Right atrium auricular region (tissue), 2 donors: ENCODE measurements around the gene CYB5D1. TPM values are rescaled to one million over a fixed set of nuclear protein-coding genes. Genes with fewer than 3 reads are reported as not detected.
A peak's percentile ranks its signal among the peaks of the same experiment; 100 is the strongest.

ENCODE experiments used
- DNase-seq: peaks from one replicate; pipeline ENCODE4 v3.0.0-alpha.2; 2019; ENCODE audit warnings: low spot score
- H3K27ac ChIP-seq, 2 donors: fragments of 200-600 bp; sonication (generic); 1 replicate in 1 of 2; 2 replicates in 1 of 2; pipeline ENCODE4 v1.5.1; 2016 to 2019
- H3K27me3 ChIP-seq, 2 donors: fragments of 200-600 bp; sonication (generic); one replicate each; pipeline versions ENCODE4 v1.5.1 to v1.6.0; 2017 to 2019
- H3K36me3 ChIP-seq: fragments of 200-600 bp; sonication (generic); one replicate; pipeline ENCODE4 v1.5.1; 2016
- H3K4me1 ChIP-seq, 2 donors: fragments of 200-600 bp; sonication (generic); one replicate each; pipeline versions ENCODE4 v1.5.1 to v1.6.0; 2017 to 2019
- H3K4me3 ChIP-seq, 2 donors: fragments of 200-600 bp; sonication (generic); 1 replicate in 1 of 2; 2 replicates in 1 of 2; pipeline ENCODE4 v1.5.1; 2017 to 2019; ENCODE audit warnings: mild to moderate bottlenecking in 1 of 2, moderate library complexity in 1 of 2
- H3K9me3 ChIP-seq, 2 donors: fragments of 200-600 bp; sonication (generic); one replicate each; pipeline ENCODE4 v1.5.1; 2019
- CTCF ChIP-seq, 2 donors: fragments of 200-600 bp; sonication (generic); IDR thresholded peaks; one replicate each; pipeline ENCODE4 v1.5.1; 2019; ENCODE audit warnings: antibody characterized with exemption in 2 of 2
- total RNA-seq, 2 donors: library from RNA; depleted of rRNA; stranded (reverse); fragments of >200 nt; gene quantifications; one replicate each; pipeline ENCODE4 v1.1.0, GENCODE V29; 2016

The CYB5D1 gene
- total RNA-seq, 2 donors from 2014 or later = 5.1 to 6.8 TPM

GRCh38 chr17:7878234-7878633 lies 20.4 kb downstream of the CYB5D1 start:
- no peak for TF ChIP-seq CTCF (IDR thresholded peaks at IDR 0.05)
- Histone ChIP-seq H3K27ac (no peak overlapping the region), H3K36me3 (no peaks in the 10 kb centered on the region), H3K4me3 (no peak overlapping the region), H3K27me3 (no peaks in the 10 kb centered on the region), H3K9me3 (no peaks in the 10 kb centered on the region), H3K4me1 (peaks cover 0 to 10% of the 10 kb centered on the region in 2 donors)
- DNase-seq = peak; percentile 7

GRCh38 chr17:7880076-7880868 lies 22.5 kb downstream of the CYB5D1 start:
- Histone ChIP-seq H3K9me3 (no peaks in the 10 kb centered on the region), H3K4me1 (peaks cover 0 to 10% of the 10 kb centered on the region in 2 donors), H3K27me3 (no peaks in the 10 kb centered on the region), H3K4me3 (no peak overlapping the region), H3K36me3 (no peaks in the 10 kb centered on the region), H3K27ac (no peak overlapping the region)
- no peak for DNase-seq
- TF ChIP-seq CTCF (IDR thresholded peaks at IDR 0.05) = no peak

- H3K27ac ChIP-seq = no peak overlapping the region
- peaks cover 0 to 20% of the 10 kb centered on the region in 2 donors for H3K4me1 ChIP-seq
- H3K27me3 ChIP-seq = no peaks in the 10 kb centered on the region
- no peak for TF ChIP-seq CTCF (IDR thresholded peaks at IDR 0.05)
- H3K4me3 ChIP-seq = no peak overlapping the region
- DNase-seq = no peak
- H3K36me3 ChIP-seq = no peaks in the 10 kb centered on the region
- H3K9me3 ChIP-seq = no peaks in the 10 kb centered on the region
Observed at GRCh38 chr17:7881276-7882054, 23.7 kb downstream of the CYB5D1 start.

- H3K27me3 ChIP-seq = no peaks in the 10 kb centered on the region
- no peaks in the 10 kb centered on the region for H3K36me3 ChIP-seq
- H3K9me3 ChIP-seq = no peaks in the 10 kb centered on the region
- H3K27ac ChIP-seq = no peak overlapping the region
- no peak overlapping the region for H3K4me3 ChIP-seq
- H3K4me1 ChIP-seq = peaks cover 0 to 26% of the 10 kb centered on the region in 2 donors
- no peak for TF ChIP-seq CTCF (IDR thresholded peaks at IDR 0.05)
- no peak for DNase-seq
Observed at GRCh38 chr17:7882068-7882467, 24.3 kb downstream of the CYB5D1 start.

GRCh38 chr17:7882629-7883028 lies 24.8 kb downstream of the CYB5D1 start:
- no peak for DNase-seq

More at GRCh38 chr17:7882629-7883028, 24.8 kb downstream of the CYB5D1 start:
- Histone ChIP-seq H3K27me3 (no peaks in the 10 kb centered on the region), H3K27ac (peak overlapping the region in 1 of 2 donors; percentile 9), H3K9me3 (no peaks in the 10 kb centered on the region), H3K4me1 (peaks cover 0 to 31% of the 10 kb centered on the region in 2 donors), H3K4me3 (no peak overlapping the region), H3K36me3 (no peaks in the 10 kb centered on the region)
- no peak for TF ChIP-seq CTCF (IDR thresholded peaks at IDR 0.05)
